Measurements from ENCODE around the gene MATN3.
"Not testable (repeated sequence)": the region's sequence is repeated elsewhere in the genome, so short reads cannot be mapped to it uniquely, and the experiment has no call there.

The MATN3 gene, protein sequence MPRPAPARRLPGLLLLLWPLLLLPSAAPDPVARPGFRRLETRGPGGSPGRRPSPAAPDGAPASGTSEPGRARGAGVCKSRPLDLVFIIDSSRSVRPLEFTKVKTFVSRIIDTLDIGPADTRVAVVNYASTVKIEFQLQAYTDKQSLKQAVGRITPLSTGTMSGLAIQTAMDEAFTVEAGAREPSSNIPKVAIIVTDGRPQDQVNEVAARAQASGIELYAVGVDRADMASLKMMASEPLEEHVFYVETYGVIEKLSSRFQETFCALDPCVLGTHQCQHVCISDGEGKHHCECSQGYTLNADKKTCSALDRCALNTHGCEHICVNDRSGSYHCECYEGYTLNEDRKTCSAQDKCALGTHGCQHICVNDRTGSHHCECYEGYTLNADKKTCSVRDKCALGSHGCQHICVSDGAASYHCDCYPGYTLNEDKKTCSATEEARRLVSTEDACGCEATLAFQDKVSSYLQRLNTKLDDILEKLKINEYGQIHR

DNA sequence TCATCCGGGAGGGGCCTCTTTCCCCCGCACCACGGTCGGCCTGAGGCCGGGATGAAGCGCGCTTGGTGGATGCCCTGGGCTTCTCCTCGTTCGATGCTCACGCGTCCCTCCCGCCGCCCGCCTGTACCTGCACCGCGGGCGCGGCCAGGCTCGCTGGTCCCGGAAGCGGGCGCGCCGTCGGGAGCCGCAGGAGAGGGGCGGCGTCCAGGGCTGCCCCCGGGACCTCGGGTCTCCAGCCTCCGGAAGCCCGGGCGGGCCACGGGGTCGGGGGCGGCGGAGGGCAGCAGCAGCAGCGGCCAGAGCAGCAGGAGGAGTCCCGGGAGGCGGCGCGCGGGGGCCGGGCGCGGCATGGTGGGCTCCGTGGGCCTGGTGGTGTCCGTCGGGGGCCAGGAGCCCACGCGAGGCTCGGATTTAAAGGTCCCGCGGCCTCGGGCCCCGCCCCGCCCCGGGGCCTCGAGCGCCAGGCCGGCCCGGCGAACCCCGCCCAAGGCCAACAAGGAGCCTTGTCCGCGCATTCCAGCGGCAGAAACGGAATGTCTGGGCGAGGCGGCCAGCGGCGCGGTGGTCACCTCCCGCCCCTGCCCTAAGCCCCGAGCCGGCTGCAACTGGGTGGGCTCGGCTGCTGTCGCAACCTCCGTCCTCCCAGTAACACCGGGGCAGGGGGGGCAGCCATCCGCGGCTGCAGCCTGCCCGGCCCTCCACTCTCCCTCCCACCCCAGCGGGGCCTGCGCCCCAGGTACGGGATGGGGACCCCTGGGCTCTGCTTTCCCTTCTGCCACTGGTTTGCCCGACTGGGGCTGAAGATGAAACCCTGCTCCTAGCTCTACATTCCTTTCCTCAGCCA, at the start of gene MATN3:
Gene MATN3 (minus strand): TSS at position 387 of the 844 bp plus-strand sequence. CDS start 37 bp downstream, at position 350.
- peak; percentile 41 for DNase-seq (ENCODE audit: low spot score)

DNA sequence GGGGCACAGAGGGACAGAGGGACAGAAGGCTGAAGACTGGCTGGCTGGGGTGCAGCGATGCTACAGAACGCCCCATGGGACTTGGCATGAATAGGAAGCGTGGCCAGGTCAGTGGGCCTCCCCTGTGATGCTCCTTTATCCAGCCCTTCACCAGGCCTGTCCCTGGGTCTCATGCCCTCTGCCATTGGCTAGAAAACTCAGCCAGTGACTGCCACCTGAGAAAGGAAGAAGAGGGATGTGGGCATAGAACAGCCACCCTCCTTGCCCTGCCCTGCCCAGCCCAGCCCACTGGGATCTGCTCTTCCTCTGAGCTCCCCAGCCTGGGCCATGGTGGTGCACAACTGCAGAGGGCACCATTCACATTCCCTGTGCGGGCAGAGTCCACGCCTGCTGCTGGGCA, 49.5 kb upstream of the MATN3 start:
- no peak for DNase-seq (ENCODE audit: low spot score)

DNA sequence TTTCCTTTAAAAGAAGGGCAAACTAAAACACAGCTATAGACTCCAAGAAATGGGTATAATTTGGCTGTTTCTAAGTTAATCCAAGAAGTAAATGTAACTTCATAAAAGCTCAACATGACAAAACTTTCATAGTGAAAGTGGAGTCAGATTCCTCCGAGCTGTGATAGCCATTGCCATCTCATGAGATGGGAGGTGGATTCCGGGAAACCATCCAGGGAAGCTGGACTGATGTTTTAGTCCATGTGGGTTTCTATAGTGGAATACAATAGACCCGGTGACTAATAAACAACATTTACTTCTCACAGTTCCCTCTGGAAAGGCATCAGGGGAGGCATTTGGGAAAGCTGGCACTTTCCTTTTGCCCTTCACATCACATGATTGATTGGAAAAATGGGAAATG, 49.0 kb upstream of the MATN3 start:
- no peak for DNase-seq (ENCODE audit: low spot score)

DNA sequence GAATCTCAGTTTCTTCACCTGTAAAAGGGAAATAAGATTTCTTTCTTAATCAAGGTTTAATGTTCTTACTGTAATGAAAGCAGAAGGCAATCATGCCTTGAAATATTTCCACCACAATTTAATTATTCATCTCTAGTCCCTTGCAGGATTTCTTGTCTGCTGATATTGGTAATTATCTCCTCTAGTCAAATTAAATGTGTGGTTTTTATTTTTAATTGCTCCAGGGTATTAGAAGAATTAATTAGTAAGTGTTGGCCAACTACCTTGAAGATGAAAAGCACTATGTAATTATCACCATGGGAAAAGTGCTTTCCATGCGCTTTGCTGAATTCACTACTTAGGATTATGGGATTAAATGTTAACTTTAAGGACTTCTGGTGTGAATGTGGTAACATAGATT, 47.6 kb upstream of the MATN3 start:
- DNase-seq (ENCODE audit: low spot score), result no peak

DNA sequence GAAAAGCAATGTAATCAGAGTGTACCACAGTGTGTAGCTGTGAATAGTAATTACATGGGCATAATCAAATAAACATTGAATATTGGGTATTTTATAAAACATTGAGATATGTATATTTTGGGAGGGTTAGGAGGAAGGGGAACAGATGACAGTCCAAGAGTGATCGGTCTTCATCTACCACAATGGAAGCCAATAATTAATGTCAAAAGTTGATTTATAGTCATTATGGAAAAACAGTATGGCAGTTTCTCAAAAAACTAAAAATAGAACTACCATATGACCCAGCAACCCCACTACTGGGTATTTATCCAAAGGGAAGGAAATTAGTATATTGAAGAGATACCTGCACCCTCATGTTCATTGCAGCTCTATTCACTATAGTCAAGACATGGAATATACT, 44.8 kb upstream of the MATN3 start:
- no peak for DNase-seq (ENCODE audit: low spot score)

DNA sequence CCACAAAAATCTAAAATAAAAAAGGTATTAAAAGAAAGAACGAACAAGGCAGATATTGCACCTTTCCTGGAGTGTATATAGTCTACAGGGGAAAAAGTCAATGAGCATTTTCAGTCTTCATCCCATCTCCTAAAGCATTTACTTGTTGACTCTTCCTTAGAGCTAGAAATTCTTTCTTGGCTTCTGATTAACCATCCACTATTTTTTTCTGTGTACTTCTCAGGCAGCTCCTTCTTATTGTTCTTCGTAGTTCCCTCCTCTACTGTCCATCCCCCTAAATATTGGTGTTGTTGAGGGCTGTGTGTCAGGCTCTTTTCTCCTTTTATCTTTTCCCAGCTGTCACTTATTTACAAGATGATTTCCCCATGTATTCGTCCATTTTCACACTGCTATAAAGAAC, 42.5 kb upstream of the MATN3 start:
- peak; percentile 22 for DNase-seq (ENCODE audit: low spot score)

DNA sequence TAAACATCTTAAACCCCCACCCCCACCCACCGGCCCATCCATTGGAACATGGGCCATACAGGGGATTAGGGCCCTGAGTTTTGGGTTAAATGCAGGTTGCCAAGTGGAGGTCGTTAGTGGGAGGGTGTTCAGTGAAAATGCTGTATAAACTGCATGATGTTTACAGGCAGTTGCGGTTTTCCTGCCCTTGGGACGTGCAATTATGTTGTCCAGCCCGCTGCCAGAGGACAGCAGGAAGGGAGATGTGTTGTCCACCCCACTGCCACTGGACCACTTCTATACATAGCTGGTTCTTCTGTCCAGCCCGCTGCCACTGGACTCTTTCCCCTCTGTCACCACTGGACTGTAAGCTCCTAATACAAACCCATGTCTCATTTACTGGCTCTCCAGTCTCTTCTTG, 41.7 kb upstream of the MATN3 start:
- no peak for DNase-seq (ENCODE audit: low spot score)

DNA sequence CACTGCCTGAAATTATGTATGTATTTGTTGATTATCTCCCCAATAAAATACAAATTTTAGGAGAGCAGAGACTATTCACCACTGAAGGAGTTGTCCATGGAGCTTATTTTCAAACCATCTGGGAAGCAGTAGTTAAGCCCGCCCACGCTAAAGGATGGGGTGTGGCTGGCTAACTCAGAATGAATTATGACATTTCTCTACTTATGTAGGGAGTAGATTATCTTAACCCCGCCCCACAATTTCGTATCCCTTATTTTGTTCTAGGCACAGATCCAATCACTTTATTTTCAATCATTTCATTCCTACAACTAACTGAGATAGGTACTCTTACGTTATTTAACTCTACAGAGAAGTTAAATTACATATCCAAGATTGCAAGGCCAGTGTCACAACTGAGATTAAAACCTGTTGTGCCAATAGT, 40.4 kb upstream of the MATN3 start:
- DNase-seq (ENCODE audit: low spot score), result peak; percentile 81

DNA sequence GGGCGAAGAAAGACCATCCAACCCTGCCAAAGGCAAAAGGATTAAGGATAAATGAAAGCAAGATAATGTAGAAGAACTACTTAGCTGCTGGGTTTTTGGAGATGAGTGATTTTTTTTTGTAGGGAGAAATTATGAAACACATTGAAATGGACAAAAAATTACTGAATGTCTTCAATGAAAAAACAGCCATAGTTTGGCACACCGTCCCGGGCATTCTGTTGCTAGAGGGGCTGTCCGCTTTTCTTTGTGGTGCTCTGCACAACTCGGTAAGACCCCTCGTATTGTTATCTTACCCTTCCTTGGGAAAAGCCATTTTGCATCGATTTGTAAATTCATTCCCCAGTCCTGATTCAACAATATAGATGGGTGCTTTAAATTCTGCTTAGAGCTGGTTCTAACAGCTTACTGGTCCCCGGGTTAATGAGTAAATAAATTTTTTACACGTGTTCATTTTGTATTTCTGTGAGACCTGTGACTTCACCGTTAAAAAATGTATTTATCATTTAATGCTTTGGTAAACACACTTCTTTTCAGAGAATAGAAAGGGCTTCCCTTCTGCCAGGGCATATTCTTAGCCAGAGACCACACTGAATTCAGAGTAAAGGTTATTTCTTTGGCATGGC, 39.9 kb upstream of the MATN3 start:
- DNase-seq (ENCODE audit: low spot score), result peak; percentile 91

DNA sequence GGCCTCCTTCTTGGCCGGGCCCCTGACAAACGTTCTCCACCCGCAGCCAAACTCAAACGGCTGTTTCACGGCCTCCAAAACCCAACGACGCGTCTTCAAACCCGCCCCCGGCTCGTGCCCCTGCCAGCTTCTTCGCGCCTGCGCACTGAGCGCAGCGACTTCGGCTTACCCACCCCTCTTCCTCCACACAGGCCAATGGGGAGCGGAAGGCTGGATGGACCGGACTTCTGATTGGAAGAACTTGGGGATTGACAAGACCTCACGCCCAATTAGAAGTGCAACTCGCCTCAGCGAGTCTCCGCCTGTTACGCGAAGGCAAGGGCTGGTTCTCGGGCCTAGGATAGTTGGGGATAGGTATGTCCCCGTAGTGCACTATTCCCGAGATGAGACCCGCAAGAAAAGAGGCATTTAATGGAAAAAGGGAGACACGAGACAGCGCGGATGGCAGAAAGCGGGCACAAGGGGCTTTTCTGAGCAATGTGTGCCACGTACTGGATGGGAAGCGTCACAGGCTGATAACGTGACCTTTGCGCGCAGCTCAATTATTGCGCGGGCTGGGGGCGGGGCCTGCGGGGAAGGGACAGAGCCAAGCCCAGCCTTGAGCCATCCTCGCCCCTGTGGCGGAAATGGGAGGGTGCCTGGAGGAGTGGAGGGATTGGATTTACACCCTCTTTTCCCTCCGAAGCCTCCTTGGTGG, 39.2 kb upstream of the MATN3 start, which contains the start of gene LAPTM4A:
Gene LAPTM4A (minus strand): TSS at position 97 of the 697 bp plus-strand sequence. CDS start 108 bp downstream, outside the sequence.
- DNase-seq (ENCODE audit: low spot score), result peak; percentile 100

DNA sequence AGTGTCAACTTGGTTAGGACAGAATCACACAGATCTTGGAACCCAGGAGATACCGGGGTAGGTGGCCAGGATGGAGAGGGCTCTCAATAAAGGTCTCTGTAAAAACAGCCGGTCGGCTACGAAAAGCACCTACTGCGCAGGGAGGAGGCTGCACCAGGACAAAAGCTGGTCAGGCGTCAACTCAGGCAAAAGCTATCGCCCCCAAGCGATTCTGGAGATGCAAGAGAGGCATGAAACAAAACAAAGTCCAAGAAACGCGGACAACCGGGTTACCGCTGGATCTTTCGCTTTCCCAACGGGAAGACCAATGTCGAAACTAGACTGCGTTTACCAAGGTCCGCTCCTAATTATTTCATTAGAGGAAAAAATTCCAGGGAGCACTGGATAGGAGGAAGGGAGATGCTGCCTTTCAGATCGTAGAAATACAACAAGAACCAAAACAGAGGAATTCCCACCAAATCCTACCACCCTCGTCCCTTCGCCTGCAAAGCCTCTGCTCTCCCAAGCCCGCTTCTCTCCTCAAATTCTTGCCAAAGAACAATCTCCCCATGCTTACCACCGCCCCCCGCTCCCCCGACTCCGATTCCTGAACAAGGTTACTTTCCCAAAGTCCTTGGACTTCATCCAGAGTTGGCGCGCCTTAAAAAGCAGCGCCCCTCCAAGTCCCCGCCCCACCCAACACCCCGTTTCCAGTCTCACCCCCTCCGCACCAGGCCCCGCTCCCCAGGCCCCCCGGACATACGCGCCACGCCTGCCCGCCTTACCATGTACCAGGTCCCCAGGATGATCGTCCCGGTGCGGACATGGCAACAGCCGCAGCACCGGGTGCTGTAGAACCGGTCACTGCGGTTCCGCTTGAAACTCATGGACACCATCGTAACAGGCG, 38.4 kb upstream of the MATN3 start:
- peak; percentile 63 for DNase-seq (ENCODE audit: low spot score)

DNA sequence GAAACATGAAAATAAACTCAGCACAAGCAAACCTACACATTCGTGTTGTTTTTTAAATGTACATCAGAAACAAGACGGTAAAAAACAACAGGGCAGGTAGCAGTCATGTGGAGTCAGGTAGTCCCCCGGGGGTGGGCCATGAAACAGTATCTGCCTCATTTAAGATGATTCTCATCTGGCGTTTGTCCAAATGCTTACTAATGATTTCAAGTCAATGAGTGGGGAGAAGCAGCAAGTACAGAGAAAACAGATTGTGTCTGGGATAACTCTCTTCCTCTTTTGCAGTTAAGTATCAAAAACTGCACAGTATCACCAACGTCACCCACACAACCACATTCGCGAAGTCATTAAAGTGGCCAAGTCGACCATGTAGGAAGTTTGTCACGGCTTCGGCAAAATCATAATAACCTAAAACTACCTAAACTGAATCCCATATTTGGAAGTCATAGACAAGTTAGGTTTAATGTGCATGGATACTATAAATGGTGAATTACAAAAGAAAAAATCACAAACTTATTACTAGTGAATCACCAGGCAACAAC, 37.7 kb upstream of the MATN3 start:
- peak; percentile 84 for DNase-seq (ENCODE audit: low spot score)

DNA sequence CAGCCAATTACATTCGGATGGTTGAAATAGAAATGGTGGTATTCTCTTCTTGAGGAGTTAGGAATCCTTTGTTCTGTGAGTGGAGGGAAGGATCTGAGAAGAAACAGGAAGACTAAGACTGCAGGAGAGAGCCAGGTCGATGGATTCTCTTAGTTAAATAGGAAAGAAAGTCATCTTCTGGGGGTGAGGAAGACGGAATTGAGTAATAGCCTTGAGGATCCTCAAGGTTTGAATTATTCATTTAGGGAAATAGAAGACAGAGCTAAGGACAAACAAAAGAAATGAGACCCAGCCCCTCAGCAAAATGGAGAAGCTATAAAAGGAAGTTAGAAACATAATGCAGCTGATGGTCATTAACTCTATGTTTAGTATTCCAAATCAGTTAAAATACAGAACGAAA, 37.2 kb upstream of the MATN3 start:
- DNase-seq (ENCODE audit: low spot score), result peak; percentile 47

DNA sequence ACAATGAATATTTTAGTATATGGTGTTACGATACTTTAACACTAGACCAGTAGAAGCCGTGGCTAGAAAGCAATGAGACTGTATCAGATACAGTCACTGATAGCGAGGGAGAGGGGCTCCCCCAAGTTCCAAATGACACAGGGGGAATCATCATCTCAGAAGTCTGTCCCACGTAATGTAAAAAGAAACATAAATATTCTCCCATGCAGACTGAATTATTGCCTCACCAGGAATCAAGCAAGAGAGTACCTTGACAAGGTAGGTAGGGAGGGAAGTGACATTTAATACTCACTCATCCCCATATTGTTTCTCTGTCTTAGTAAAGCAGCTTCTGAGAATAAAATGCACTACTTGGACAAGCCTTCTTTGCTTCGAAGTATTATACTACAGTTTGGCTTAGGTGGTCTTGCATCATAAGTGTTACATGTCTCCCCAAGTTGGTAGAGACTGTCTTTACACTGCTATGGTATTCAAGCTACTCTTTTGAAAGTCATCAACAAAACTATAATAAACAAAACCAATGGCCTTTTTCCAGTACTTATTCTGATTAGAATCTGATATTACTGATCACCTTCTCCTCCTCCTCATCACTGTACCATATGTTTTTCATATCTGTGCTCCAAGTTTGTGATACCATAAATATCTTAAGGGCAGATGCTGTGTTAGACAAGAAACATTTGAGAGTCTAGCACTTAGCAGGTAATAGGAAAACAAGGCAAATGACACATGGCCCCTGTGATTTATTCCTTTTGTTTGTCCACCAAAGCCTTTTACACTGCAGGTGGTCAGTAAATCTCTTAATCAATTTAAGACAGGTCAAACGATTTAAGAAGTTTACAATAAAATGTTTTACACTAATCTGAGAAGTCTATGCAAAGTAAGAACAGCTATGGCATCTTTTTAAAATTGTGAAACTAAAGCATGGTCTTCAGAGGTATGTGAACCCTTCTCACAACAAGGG, 36.3 kb upstream of the MATN3 start:
- no peak for DNase-seq (ENCODE audit: low spot score)

DNA sequence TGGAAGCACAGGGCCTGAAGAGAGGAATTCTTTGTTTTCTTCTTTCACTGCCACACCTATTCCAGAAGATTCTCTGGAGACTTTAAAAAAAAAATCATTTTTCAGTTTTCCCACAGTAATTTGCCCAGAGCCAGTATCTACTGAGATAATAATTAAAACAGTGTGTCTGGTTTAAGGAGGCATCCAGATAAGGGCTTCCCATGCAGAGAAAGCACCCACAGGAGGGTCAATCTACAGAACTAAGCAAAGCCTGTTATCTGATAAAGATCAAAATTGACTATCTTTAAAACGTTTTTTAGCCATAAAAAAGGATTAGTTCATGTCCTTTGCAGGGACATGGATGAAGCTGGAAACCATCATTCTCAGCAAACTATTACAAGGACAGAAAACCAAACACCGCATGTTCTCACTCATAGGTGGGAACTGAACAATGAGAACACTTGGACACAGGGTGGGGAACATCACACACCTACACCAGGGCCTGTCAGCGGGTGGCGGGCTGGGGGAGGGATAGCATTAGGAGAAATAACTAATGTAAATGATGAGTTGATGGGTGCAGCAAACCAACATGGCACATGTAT, 33.3 kb upstream of the MATN3 start:
- DNase-seq (ENCODE audit: low spot score), result not testable (repeated sequence)

DNA sequence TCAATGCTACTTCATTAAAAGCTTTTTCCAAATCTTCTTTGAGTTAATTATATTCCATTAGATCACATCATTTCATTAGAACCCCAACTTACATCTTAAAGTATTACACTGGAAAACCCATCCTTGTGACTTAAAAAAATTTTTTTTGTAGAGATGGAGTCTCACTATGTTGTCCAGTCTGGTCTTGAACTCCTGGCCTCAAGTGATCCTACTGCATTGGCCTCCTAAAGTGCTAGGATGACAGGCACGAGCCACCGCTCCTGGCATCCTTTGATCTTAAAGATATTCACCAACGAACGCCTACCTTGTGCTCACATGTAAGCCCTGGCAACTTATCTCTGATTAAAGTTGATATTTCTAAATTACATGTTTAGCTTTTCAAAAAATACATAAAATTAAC, 32.3 kb upstream of the MATN3 start:
- no peak for DNase-seq (ENCODE audit: low spot score)

DNA sequence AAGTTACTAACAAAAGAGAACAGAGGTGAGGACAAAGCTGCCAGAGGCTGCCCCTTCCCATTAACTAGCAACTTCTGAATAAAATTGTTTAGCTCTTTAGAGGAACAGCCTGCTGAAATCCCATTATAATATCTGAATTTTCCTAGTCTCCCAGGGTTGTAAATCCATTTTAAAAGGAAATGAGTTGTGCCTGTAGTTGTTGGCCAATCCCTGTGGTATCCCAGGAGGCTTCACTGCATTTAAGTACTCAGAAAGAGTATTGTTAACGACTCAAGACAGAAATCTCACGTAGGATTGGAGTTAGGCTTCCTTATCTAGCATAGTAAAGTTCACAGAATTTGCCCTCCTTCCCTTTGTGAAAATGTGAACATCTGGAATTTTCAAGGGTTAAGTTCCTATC, 30.1 kb upstream of the MATN3 start:
- no peak for DNase-seq (ENCODE audit: low spot score)

DNA sequence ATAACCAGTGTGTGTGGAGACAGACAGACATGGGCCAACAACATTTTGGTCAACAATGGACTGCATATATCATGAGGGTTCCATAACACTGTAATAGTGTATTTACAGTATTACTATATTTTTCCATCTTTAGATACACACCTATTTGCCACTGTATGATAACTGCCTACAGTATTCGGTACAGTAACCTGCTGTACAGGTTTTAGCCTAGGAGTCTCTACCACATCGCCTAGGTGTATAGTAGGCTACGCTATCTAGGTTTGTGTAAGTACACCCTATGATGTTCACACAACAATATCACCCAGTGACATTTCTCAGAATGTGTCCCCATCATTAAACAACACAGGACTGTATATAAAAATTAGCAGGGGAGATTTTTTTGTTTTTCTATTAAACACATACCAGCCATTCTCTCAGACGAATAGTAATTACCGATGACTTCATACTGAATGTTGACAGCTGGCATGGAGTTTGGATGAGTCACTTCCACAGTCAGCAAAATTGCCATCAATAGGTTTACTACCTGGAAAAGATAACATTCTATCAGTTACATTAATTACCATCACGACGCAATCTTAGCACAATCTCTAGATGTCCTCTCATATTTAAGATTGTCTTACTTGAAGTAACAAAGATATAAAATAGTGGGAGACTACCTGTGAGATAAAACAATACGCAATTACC, 28.2 kb upstream of the MATN3 start:
- peak; percentile 71 for DNase-seq (ENCODE audit: low spot score)
